ENCODE measurements around the gene BPI.
A peak's percentile ranks its signal among the peaks of the same experiment; 100 is the strongest.
"Not testable (repeated sequence)": the region's sequence is repeated elsewhere in the genome, so short reads cannot be mapped to it uniquely, and the experiment has no call there.

Gene BPI

GRCh38 chr20:38336726-38337125, 32.8 kb downstream of the BPI start:
- DNase-seq (ENCODE audit: low read depth), result no peak
- in situ Hi-C loops (cut with HindIII; ENCODE audit: low sequenced_read_pairs), result no loop called here
- no peak overlapping the region for H3K4me3 ChIP-seq (ENCODE audit: low read depth, low read length)
- TF ChIP-seq CTCF (IDR thresholded peaks at IDR 0.05; ENCODE audit: low read depth, low read length, missing control alignments), result no peak

- no peak for DNase-seq (ENCODE audit: low read depth)
- in situ Hi-C loops (cut with HindIII; ENCODE audit: low sequenced_read_pairs), result no loop called here
- H3K4me3 ChIP-seq (ENCODE audit: low read depth, low read length), result no peak overlapping the region
- TF ChIP-seq CTCF (IDR thresholded peaks at IDR 0.05; ENCODE audit: low read depth, low read length, missing control alignments), result peak; percentile 36
These were observed 33.7 kb downstream of the BPI start for GRCh38 chr20:38337561-38338140.

GRCh38 chr20:38338849-38339520, 35.0 kb downstream of the BPI start:
- no peak for TF ChIP-seq CTCF (IDR thresholded peaks at IDR 0.05; ENCODE audit: low read depth, low read length, missing control alignments)
- no peak overlapping the region for H3K4me3 ChIP-seq (ENCODE audit: low read depth, low read length)
- no peak for DNase-seq (ENCODE audit: low read depth)
- in situ Hi-C loops (cut with HindIII; ENCODE audit: low sequenced_read_pairs), result no loop called here

- H3K4me3 ChIP-seq (ENCODE audit: low read depth, low read length); in situ Hi-C loops (cut with HindIII; ENCODE audit: low sequenced_read_pairs); DNase-seq (ENCODE audit: low read depth): not testable (repeated sequence)
These were observed 35.6 kb downstream of the BPI start for GRCh38 chr20:38339521-38339896.

GRCh38 chr20:38339997-38340396, 36.0 kb downstream of the BPI start:
- in situ Hi-C loops (cut with HindIII; ENCODE audit: low sequenced_read_pairs), result no loop called here
- no peak overlapping the region for H3K4me3 ChIP-seq (ENCODE audit: low read depth, low read length)
- TF ChIP-seq CTCF (IDR thresholded peaks at IDR 0.05; ENCODE audit: low read depth, low read length, missing control alignments), result no peak
- DNase-seq (ENCODE audit: low read depth), result no peak

GRCh38 chr20:38340693-38341092, 36.7 kb downstream of the BPI start:
- TF ChIP-seq CTCF (IDR thresholded peaks at IDR 0.05; ENCODE audit: low read depth, low read length, missing control alignments), result no peak
- in situ Hi-C loops (cut with HindIII; ENCODE audit: low sequenced_read_pairs), result no loop called here
- no peak overlapping the region for H3K4me3 ChIP-seq (ENCODE audit: low read depth, low read length)
- no peak for DNase-seq (ENCODE audit: low read depth)

GRCh38 chr20:38342216-38342615, 38.3 kb downstream of the BPI start:
- no peak overlapping the region for H3K4me3 ChIP-seq (ENCODE audit: low read depth, low read length)
- no peak for TF ChIP-seq CTCF (IDR thresholded peaks at IDR 0.05; ENCODE audit: low read depth, low read length, missing control alignments)
- in situ Hi-C loops (cut with HindIII; ENCODE audit: low sequenced_read_pairs), result no loop called here
- no peak for DNase-seq (ENCODE audit: low read depth)
